GM19238 (cell line): ENCODE measurements around the gene PPFIBP2.

Experiments used
- DNase-seq: peaks from one replicate; pipeline ENCODE4 v3.0.0; 2011; ENCODE audit warnings: low spot score; ENCODE audit not compliant: insufficient read length

Gene PPFIBP2

GRCh38 chr11:7622721-7623120 is 108.9 kb downstream of the PPFIBP2 start:
- no peak for DNase-seq

GRCh38 chr11:7628660-7629059 is 114.9 kb downstream of the PPFIBP2 start:
- no peak for DNase-seq

- no peak for DNase-seq
These were observed 116.2 kb downstream of the PPFIBP2 start for GRCh38 chr11:7630002-7630401.

- DNase-seq: no peak
These were observed 118.4 kb downstream of the PPFIBP2 start for GRCh38 chr11:7632211-7632610.

- no peak for DNase-seq
These were observed 121.3 kb downstream of the PPFIBP2 start for GRCh38 chr11:7635137-7635536.

- DNase-seq: no peak
These were observed 121.9 kb downstream of the PPFIBP2 start for GRCh38 chr11:7635708-7636107.

- no peak for DNase-seq
These were observed 122.6 kb downstream of the PPFIBP2 start for GRCh38 chr11:7636350-7636749.

- DNase-seq: no peak
These were observed 123.8 kb downstream of the PPFIBP2 start for GRCh38 chr11:7637447-7638157.

GRCh38 chr11:7638710-7639642 is 125.2 kb downstream of the PPFIBP2 start:
- peak; percentile 13 for DNase-seq

- DNase-seq: no peak
These were observed 125.8 kb downstream of the PPFIBP2 start for GRCh38 chr11:7639643-7640025.

GRCh38 chr11:7640816-7641215 is 127.0 kb downstream of the PPFIBP2 start:
- DNase-seq: no peak

- no peak for DNase-seq
These were observed 128.9 kb downstream of the PPFIBP2 start for GRCh38 chr11:7642747-7643146.

GRCh38 chr11:7643314-7643713 is 129.5 kb downstream of the PPFIBP2 start:
- DNase-seq: no peak

GRCh38 chr11:7645206-7645605 is 131.4 kb downstream of the PPFIBP2 start:
- no peak for DNase-seq

GRCh38 chr11:7646866-7647265 is 133.1 kb downstream of the PPFIBP2 start:
- DNase-seq: no peak

- DNase-seq: no peak
These were observed 134.5 kb downstream of the PPFIBP2 start for GRCh38 chr11:7648264-7648663.

GRCh38 chr11:7651140-7651551 is 137.3 kb downstream of the PPFIBP2 start:
- DNase-seq: no peak

- DNase-seq: no peak
These were observed 137.9 kb downstream of the PPFIBP2 start for GRCh38 chr11:7651700-7652099.

- no peak for DNase-seq
These were observed 140.5 kb downstream of the PPFIBP2 start for GRCh38 chr11:7654195-7654705.

GRCh38 chr11:7655253-7656217 is 141.7 kb downstream of the PPFIBP2 start:
- no peak for DNase-seq

- DNase-seq: no peak
These were observed 142.9 kb downstream of the PPFIBP2 start for GRCh38 chr11:7656704-7657103.
